Ishikawa (cell line): Measurements from ENCODE around the gene USP40.

Experiments
- CEBPB ChIP-seq: IDR thresholded peaks from 2 replicates; pipeline ENCODE4 v1.6.1; 2012
- CREB1 ChIP-seq: IDR thresholded peaks from 2 replicates; pipeline ENCODE4 v1.6.1; 2012; ENCODE audit warnings: low read depth
- EGR1 ChIP-seq: IDR thresholded peaks from 2 replicates; pipeline ENCODE4 v1.6.1; 2012
- EP300 ChIP-seq: IDR thresholded peaks from 2 replicates; pipeline ENCODE4 v1.6.1; 2012; ENCODE audit warnings: borderline replicate concordance
- RAD21 ChIP-seq: IDR thresholded peaks from 2 replicates; pipeline ENCODE4 v1.6.1; 2012; ENCODE audit warnings: low read depth
- TAF1 ChIP-seq: IDR thresholded peaks from 2 replicates; pipeline ENCODE4 v1.6.1; 2012; ENCODE audit warnings: low read depth, mild to moderate bottlenecking
- TCF12 ChIP-seq: IDR thresholded peaks from 2 replicates; pipeline ENCODE4 v1.6.1; 2012; ENCODE audit warnings: low read depth
- TEAD4 ChIP-seq: IDR thresholded peaks from 2 replicates; pipeline ENCODE4 v1.6.1; 2012
- ZBTB7A ChIP-seq: IDR thresholded peaks from 2 replicates; pipeline ENCODE4 v1.6.1; 2012; ENCODE audit warnings: low read depth
- TF ChIP-seq, protein P1 (sequence below): IDR thresholded peaks from 2 replicates; pipeline ENCODE4 v1.6.1; 2012
- TF ChIP-seq, protein P2 (sequence below): IDR thresholded peaks from 2 replicates; pipeline ENCODE4 v1.6.1; 2012
- TF ChIP-seq, protein P3 (sequence below): IDR thresholded peaks from 2 replicates; pipeline ENCODE4 v1.6.1; 2012; ENCODE audit warnings: low read depth, mild to moderate bottlenecking

DNA sequence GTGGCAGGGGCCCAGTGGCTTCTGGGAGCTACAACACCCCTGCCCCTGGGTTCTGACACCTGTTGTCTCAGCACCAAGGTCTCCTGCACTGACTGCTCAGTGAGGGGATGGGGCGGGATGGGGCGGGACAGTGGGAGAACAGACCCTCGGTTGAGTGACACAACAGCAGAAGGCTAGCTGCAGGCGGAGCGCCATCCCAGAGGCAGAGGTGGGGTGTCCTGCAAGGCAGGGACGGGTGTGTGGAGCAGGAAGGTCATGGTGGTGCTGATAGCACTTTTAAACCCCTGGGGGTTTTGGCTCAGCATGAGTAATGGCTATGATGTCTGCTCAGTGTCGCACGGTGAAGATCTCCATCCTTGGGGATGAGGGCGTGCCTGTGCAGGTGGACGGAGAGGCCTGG, 107.2 kb downstream of the USP40 start:
- no peak for TF ChIP-seq EP300
- no peak for TF ChIP-seq EGR1
- TF ChIP-seq, protein P1, sequence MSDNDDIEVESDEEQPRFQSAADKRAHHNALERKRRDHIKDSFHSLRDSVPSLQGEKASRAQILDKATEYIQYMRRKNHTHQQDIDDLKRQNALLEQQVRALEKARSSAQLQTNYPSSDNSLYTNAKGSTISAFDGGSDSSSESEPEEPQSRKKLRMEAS, result no peak
- TF ChIP-seq TAF1, result no peak
- TF ChIP-seq TCF12, result no peak
- no peak for TF ChIP-seq CREB1
- TF ChIP-seq, protein P2, sequence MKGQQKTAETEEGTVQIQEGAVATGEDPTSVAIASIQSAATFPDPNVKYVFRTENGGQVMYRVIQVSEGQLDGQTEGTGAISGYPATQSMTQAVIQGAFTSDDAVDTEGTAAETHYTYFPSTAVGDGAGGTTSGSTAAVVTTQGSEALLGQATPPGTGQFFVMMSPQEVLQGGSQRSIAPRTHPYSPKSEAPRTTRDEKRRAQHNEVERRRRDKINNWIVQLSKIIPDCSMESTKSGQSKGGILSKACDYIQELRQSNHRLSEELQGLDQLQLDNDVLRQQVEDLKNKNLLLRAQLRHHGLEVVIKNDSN, result no peak
- no peak for TF ChIP-seq ZBTB7A
- no peak for TF ChIP-seq CEBPB
- TF ChIP-seq, protein P3, sequence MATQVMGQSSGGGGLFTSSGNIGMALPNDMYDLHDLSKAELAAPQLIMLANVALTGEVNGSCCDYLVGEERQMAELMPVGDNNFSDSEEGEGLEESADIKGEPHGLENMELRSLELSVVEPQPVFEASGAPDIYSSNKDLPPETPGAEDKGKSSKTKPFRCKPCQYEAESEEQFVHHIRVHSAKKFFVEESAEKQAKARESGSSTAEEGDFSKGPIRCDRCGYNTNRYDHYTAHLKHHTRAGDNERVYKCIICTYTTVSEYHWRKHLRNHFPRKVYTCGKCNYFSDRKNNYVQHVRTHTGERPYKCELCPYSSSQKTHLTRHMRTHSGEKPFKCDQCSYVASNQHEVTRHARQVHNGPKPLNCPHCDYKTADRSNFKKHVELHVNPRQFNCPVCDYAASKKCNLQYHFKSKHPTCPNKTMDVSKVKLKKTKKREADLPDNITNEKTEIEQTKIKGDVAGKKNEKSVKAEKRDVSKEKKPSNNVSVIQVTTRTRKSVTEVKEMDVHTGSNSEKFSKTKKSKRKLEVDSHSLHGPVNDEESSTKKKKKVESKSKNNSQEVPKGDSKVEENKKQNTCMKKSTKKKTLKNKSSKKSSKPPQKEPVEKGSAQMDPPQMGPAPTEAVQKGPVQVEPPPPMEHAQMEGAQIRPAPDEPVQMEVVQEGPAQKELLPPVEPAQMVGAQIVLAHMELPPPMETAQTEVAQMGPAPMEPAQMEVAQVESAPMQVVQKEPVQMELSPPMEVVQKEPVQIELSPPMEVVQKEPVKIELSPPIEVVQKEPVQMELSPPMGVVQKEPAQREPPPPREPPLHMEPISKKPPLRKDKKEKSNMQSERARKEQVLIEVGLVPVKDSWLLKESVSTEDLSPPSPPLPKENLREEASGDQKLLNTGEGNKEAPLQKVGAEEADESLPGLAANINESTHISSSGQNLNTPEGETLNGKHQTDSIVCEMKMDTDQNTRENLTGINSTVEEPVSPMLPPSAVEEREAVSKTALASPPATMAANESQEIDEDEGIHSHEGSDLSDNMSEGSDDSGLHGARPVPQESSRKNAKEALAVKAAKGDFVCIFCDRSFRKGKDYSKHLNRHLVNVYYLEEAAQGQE, result no peak
- no peak for TF ChIP-seq RAD21
- no peak for TF ChIP-seq TEAD4
